Natural killer cell (primary cell): Measurements from ENCODE around the gene ZSCAN21. TPM values are rescaled to one million over a fixed set of nuclear protein-coding genes. Genes with fewer than 3 reads are reported as not detected.
"Not testable (repeated sequence)": the region's sequence is repeated elsewhere in the genome, so short reads cannot be mapped to it uniquely, and the experiment has no call there.

Source experiments
- ATAC-seq, 3 donors: fragments of 150-1000 bp in 2 of 3; fragments of 200-7000 bp in 1 of 3; cut with Tn5 transposase; 1 replicate in 1 of 3; 2 replicates in 2 of 3; pipeline ENCODE4 v1.10.0; 2021; ENCODE audit warnings: mild to moderate bottlenecking in 2 of 3, moderate library complexity in 2 of 3
- DNase-seq, 2 donors: peaks; one replicate each; pipeline versions ENCODE4 v3.0.0 to v3.0.0-alpha.2; 2013 to 2021; ENCODE audit warnings: mixed read lengths in 1 of 2
- H3K27ac ChIP-seq: one replicate; pipeline ENCODE4 v1.5.1; 2013; ENCODE audit warnings: mild to moderate bottlenecking, low read length
- H3K27me3 ChIP-seq: one replicate; pipeline ENCODE4 v1.6.1; 2013; ENCODE audit warnings: low read length; ENCODE audit not compliant: control insufficient read depth, insufficient read depth
- H3K36me3 ChIP-seq: one replicate; pipeline ENCODE4 v1.6.1; 2013; ENCODE audit warnings: low read length; ENCODE audit not compliant: control insufficient read depth, insufficient read depth
- H3K4me1 ChIP-seq: one replicate; pipeline ENCODE4 v1.6.1; 2013; ENCODE audit warnings: low read length; ENCODE audit not compliant: control insufficient read depth, insufficient read depth
- H3K4me3 ChIP-seq: one replicate; pipeline ENCODE4 v1.5.1; 2013; ENCODE audit warnings: low read length
- H3K9me3 ChIP-seq: one replicate; pipeline ENCODE4 v1.6.1; 2013; ENCODE audit warnings: low read length; ENCODE audit not compliant: control insufficient read depth, insufficient read depth
- H3K27ac Mint-ChIP-seq, 2 donors: one replicate each; pipeline ENCODE4 v1.8.0; 2022; ENCODE audit warnings: mild to moderate bottlenecking in 2 of 2, mixed read lengths in 2 of 2, moderate library complexity in 1 of 2
- H3K27me3 Mint-ChIP-seq, 2 donors: one replicate each; pipeline ENCODE4 v1.8.0; 2022; ENCODE audit warnings: low read depth in 2 of 2, mixed read lengths in 2 of 2
- H3K36me3 Mint-ChIP-seq: one replicate; pipeline ENCODE4 v1.8.0; 2022; ENCODE audit warnings: mixed read lengths
- H3K4me1 Mint-ChIP-seq, 2 donors: one replicate each; pipeline ENCODE4 v1.8.0; 2022; ENCODE audit warnings: mixed read lengths in 2 of 2
- H3K4me3 Mint-ChIP-seq: one replicate; pipeline ENCODE4 v1.8.0; 2022; ENCODE audit warnings: mild to moderate bottlenecking, moderate library complexity, mixed read lengths
- H3K9me3 Mint-ChIP-seq, 2 donors: one replicate each; pipeline ENCODE4 v1.8.0; 2022; ENCODE audit warnings: mixed read lengths in 2 of 2
- WGBS: methylation state at CpG from one replicate; pipeline ENCODE4 v1.1.7; 2013; ENCODE audit warnings: missing lambda C conversion rate; ENCODE audit not compliant: insufficient coverage; 5-methylcytosine and 5-hydroxymethylcytosine counted together
- intact Hi-C: fragments of 100-400 bp; cut with micrococcal nuclease; formaldehyde crosslinking; loops from one replicate; pipeline ENCODE4 v1.14.2; 2022
- total RNA-seq, 4 donors: library from RNA; stranded (reverse); fragments of 120-200 nt in 1 of 4; gene quantifications; one replicate each; pipeline versions ENCODE4 v1.2.3 to v1.2.4, GENCODE V29; 2013 to 2022
- TF ChIP-seq, protein P1 (sequence below): fragments of 200-600 bp; IDR thresholded peaks from one replicate; pipeline ENCODE4 v1.8.0; 2022; ENCODE audit warnings: antibody characterized with exemption

The ZSCAN21 gene
- total RNA-seq, 3 donors from 2014 or later (not counting 1 experiment from before 2014, with no cell fraction given): 6.2 to 8.9 (median 7.2) TPM

DNA sequence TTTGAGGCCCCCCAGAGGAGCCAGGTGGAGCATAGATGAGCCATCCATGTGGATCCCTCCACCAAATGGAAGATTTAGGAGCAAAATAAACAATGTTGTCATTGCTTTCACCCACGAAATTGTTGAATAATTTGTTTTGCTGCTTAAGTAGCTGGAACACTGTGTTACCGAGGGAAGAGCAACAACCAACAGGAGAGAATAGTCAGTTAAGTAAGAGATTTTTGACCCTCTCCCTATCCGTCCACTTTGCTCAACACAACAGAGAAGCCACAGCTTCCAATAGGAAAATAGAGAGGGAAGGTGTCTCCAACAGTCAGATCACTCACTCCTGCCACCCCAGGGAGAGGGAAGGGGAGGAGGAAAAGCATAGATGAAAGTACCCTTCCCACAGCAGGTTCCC is 38.1 kb upstream of the ZSCAN21 start:
- ATAC-seq (no peak), DNase-seq (no peak)
- Histone ChIP-seq H3K27me3 (no peaks in the 10 kb centered on the region), H3K36me3 (no peaks in the 10 kb centered on the region), H3K9me3 (no peaks in the 10 kb centered on the region), H3K27ac (no peak overlapping the region), H3K4me1 (peaks cover 14% of the 10 kb centered on the region), H3K4me3 (no peak overlapping the region)
- Mint-ChIP-seq H3K27me3 (peaks cover 5 to 6% of the 10 kb centered on the region in 2 donors), H3K36me3 (no peaks in the 10 kb centered on the region), H3K9me3 (no peaks in the 10 kb centered on the region), H3K4me3 (peak overlapping the region; percentile 13), H3K27ac (no peak overlapping the region), H3K4me1 (peaks cover 10 to 11% of the 10 kb centered on the region in 2 donors)
- WGBS: 92% methylated on average over 2 of the region's 3 CpGs
- intact Hi-C loops: no loop called here
- TF ChIP-seq, protein P1, sequence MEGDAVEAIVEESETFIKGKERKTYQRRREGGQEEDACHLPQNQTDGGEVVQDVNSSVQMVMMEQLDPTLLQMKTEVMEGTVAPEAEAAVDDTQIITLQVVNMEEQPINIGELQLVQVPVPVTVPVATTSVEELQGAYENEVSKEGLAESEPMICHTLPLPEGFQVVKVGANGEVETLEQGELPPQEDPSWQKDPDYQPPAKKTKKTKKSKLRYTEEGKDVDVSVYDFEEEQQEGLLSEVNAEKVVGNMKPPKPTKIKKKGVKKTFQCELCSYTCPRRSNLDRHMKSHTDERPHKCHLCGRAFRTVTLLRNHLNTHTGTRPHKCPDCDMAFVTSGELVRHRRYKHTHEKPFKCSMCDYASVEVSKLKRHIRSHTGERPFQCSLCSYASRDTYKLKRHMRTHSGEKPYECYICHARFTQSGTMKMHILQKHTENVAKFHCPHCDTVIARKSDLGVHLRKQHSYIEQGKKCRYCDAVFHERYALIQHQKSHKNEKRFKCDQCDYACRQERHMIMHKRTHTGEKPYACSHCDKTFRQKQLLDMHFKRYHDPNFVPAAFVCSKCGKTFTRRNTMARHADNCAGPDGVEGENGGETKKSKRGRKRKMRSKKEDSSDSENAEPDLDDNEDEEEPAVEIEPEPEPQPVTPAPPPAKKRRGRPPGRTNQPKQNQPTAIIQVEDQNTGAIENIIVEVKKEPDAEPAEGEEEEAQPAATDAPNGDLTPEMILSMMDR: no peak

DNA sequence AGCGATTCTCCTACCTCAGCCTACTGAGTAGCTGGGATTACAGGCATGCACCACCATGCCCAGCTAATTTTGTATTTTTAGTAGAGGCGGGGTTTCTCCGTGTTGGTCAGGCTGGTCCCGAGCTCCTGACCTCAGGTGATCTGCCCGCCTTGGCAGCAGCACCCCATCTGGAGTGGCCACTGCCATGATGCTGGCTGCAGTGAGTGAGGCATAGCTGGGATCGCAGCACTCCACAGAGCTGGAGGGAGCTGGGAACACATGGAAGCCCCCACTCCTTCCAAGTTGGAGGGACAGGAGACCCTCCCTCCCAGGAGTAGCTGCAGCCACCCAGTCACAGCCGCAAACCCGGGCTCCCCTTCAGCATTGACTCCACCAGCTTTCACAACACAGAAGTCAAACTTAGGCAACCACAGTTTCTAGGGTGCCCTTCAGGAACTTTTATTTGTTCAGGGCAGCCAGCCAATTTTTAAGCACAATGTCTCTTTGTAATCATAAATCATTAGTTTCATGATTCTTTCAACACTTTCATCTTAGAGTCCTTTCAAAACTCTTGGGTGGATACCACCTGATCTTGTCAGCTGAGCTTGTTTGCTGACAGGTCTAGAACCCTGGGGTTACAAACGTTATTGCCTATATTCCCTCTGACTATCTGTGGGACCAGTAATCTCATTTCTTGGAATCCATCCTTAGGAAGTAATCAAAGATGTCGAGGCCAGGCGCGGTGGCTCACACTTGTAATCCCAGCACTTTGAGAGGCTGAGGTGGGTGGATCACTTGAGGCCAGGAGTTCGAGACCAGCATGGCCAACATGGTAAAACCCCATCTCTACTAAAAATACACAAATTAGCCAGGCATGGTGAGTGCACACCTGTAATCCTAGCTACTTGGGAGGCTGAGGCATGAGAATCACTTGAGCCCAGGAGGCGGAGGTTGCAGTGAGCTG is 36.9 kb upstream of the ZSCAN21 start:
- DNase-seq, H3K4me3 ChIP-seq, H3K27me3 Mint-ChIP-seq, intact Hi-C loops, H3K27me3 ChIP-seq, H3K36me3 Mint-ChIP-seq, H3K9me3 ChIP-seq, H3K9me3 Mint-ChIP-seq, H3K27ac ChIP-seq, H3K27ac Mint-ChIP-seq, ATAC-seq, H3K4me3 Mint-ChIP-seq, H3K36me3 ChIP-seq: not testable (repeated sequence)
- H3K4me1 ChIP-seq: peaks cover 19% of the 10 kb centered on the region
- peaks cover 14% of the 10 kb centered on the region in 2 donors for H3K4me1 Mint-ChIP-seq
- WGBS: 75% methylated on average over 14 of the region's 14 CpGs

DNA sequence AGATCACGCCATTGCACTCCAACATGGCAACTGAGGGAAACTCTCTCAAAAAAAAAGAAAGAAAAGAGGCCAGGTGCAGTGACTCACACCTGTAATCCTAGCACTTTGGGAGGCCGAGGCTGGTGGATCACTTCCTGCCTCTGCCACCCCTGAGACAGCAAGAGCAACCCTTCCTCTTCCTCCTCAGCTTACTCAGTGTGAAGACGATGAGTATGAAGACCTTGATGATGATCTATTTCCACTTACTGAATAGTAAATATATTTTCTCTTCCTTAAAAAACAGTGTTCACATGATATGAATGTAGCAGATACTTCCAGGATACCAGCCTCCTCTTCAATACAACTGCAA is 36.3 kb upstream of the ZSCAN21 start:
- Mint-ChIP-seq H3K27ac (no peak overlapping the region), H3K4me3 (no peak overlapping the region), H3K36me3 (no peaks in the 10 kb centered on the region), H3K27me3 (peaks cover 5 to 6% of the 10 kb centered on the region in 2 donors), H3K9me3 (no peaks in the 10 kb centered on the region), H3K4me1 (peaks cover 18% of the 10 kb centered on the region in 2 donors)
- ATAC-seq: no peak
- no peak for DNase-seq
- Histone ChIP-seq H3K36me3 (no peaks in the 10 kb centered on the region), H3K9me3 (no peaks in the 10 kb centered on the region), H3K4me1 (peaks cover 19% of the 10 kb centered on the region), H3K27ac (no peak overlapping the region), H3K4me3 (no peak overlapping the region), H3K27me3 (no peaks in the 10 kb centered on the region)
- WGBS: 87% methylated on average over 1 of the region's 3 CpGs
- intact Hi-C loops: no loop called here
- TF ChIP-seq, protein P1: no peak
